GM21717 (cell line): ENCODE data around the gene RFX3.

Experiments
- ATAC-seq: cut with Tn5 transposase; IDR thresholded peaks from one replicate; pipeline ENCODE4 v1.9.1; 2021; ENCODE audit warnings: mild to moderate bottlenecking, moderate library complexity; ENCODE audit not compliant: unreplicated experiment

Gene RFX3

DNA sequence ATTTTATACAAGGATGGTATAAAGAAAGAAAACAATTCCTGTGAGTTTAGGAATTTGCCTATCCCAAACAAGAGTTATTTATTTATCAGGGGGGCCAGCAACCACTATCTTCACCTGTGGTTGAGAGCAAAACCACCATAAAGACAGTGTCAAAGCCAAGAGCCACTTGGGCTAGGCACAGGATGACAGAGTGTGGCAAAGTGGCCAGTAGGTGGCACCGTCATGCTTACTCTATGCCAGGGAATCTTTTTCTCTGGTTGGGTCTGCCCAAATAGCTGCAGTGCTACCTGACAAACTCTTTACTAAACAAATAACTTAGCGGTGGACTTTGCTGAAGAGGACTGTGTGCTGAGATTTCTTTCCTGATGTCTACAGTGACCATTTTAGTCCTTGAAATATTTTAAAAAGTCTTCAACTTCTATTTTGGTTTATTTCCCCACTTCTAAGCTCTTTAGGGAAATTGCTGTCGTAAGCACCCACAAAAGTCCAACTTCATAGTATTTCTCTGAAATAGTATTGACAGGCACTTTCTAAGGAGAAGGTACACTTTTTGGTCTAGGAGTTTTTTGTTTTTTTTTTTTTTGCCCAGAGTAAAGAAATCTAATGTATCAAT, 285.0 kb downstream of the RFX3 start:
- peak; percentile 92 for ATAC-seq

DNA sequence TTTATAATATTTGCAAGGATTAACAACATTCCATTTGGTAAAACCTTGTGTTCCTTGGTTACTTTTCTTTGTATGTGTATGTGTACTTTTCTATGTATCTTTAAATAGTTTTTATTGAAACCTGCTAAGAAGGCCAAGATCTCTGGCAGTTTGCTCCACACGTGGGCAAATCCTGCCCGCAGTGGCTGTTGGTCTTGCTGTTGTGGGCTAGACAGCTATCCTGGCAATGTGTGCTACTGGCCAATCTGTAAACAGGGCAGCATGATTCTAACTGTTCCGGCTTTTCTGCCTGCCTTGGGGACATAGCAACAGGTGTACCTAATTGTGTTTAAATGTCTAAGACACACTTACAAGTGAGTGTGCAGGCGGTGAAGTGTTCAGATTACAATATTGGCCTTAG, 286.6 kb downstream of the RFX3 start:
- ATAC-seq: no peak

DNA sequence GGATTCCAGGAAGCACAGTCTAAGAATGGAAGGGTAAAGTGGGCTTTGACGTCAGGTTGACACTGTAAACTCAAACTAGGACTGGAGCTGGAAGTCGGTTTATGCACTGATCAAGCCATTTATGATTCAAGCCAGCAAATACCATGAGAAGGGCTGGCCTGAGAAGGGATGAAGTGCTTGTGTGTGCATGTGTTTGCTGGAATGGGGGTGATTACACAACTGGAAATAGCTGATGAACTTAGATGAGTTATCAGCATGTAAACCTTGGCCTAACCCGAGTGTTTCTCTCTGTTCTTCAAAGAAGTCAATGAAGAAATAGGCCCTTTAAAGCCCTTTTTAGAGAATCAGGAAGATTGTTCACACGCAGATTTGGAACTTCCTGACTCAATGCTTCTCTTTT, 287.6 kb downstream of the RFX3 start:
- no peak for ATAC-seq

DNA sequence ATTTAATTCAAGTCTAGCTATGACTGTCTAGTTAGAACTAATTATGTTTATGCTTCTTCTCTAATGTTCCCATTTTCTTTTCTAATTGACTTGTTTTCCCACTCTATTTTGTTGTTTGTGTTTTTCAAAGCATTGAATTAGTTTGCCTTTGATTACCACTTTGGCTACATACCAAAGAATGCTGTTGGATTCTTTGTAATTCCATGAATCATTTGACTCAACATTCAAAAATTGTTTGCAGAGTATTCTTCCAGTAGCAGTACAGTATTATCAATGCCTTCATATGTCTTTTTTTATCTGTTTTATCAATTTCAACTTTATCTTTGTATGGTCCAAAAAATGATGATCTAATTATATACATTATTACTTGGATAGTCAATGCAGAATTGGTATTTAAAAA, 288.7 kb downstream of the RFX3 start:
- no peak for ATAC-seq

DNA sequence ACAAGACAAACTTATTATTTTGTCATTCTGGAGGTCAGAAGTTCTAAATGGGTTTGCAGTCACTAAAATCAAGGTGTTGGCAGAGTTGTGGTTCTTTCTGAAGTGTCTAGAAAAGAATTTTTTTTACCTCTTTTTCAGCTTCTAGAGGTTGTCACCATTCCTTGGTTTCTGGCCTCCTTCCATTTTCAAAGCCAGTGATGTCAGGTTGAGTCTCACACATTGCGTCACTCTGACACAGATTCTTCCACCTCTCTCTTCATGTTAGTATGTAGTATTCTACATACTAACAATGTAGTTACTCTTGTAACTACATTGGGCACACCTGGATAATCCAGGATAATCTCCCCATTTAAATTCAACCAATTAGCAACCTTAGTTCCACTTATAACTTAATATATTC, 290.3 kb downstream of the RFX3 start:
- no peak for ATAC-seq

DNA sequence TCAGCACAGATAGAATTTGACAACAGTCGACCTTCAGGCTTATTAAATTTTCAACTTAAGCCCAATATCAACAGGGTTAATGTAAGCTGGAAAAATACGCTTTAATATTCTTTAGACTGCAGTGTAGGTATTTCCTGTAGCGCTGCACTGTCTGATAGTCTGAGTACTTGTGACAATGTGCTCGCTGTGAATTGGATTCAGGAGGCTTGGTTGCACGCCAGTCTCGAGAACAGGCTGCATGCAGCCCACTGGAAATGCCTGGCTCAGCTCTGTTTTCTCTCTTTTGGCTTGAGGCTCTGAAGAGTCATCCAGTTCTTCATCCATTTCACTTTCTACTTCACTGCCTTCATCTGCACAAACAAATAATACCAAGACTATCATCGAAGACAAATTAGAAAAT, 300.9 kb downstream of the RFX3 start:
- ATAC-seq: no peak

DNA sequence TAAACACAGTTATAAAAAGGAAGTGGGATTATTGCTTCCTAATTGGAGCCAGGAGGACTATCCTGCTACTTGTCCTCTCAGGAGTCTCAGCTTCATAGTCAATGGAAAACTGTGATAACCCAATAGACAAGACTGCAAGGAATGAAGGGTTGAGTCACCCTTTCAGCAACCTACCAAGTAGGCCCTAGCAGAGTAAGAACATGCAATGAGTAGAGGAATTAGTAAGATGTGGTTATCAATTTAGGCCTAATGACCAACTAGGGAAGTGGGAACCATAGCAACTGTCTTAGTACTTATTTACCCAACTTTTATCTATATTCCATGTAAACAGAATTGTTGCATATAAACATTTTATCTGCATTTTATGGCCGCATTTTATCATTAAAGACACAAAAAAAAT, 310.1 kb downstream of the RFX3 start:
- ATAC-seq: no peak

DNA sequence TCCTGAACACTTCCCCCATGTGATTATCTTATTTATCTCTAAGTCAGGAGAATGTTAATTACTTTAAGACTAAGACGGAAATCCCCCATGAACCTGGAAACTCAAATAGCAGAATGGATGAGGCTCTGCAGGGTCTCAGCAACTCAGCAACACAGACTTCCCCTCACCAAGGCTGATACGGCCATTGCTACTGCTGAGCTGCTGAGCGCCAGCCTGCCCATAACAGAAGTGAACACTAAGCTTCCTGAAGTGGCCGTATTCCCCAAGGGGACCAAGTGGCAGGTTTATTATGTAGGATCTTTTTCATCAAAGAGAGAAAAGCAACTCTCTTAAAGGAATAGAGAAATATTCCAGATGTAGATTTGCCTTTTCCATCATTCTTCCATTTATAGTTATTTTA, 311.1 kb downstream of the RFX3 start:
- ATAC-seq: no peak

DNA sequence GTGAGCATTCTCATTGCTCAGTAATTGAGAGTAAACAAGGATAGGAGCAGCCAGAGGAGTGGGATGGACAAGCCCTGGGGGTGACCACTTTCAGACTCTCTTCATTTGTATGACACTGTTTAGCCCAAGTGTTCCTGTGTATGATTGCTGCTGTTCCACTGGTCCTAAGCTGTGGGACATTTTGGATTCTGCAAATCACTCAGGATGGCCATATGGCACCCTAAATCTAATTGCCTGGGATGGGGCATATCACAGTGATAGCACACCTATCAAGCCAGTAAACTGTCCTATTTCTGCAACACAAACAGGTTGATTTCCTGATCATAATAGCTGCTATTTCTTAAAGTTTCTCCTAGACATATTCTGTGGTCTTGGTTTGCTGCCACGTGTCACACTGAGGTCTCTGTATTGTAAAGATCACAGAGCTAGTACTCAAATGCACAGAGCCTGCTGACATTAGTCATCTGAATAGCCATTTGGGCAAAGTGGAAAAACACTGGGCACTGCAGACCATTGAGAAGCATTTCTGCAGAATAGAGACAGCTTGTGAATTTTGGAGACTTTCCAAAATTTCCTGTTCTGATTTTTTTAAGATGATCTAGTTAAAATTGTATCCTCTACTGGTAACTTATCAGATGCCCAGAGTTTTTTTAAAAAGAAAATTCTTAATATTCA, 320.2 kb downstream of the RFX3 start:
- ATAC-seq: no peak

DNA sequence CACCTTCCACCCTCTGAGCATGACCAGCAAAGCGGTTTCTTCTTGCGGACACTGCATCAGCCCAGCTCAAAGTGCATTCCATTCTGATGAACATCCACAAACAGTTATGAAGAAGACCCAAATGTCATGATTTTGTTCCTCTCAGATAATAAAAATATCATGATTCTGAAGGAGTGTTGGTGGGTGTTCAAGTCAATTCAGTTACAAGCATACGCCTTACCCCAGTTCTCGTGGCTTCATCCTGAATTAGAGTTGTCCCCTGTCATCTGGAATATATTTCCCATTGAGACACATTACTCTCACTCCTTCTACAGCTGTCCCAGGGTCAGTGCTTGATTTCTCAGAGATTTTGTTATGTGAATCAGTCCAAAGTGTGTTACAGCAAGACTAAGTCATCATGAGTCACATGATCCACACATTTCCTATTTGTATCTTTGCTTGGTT, 325.4 kb downstream of the RFX3 start:
- no peak for ATAC-seq

DNA sequence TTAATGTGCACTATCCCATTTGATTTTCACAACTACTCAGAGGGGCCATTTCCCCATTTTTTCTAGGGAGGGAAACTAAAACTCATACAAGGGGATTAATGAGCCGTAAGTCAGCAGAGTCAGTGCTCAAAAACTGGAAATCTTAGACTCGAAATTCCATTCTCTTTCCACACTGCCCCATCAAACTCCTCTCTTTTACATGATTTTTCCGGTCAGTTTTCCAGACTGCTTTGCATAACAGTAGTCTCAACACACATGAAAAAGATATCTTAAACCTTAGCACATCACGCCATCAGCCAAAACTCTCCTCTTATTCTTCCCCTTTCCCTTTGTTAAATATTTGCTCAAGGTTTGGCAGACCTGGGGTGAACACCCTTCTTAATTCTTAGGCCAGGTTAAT, 332.0 kb downstream of the RFX3 start:
- no peak for ATAC-seq

DNA sequence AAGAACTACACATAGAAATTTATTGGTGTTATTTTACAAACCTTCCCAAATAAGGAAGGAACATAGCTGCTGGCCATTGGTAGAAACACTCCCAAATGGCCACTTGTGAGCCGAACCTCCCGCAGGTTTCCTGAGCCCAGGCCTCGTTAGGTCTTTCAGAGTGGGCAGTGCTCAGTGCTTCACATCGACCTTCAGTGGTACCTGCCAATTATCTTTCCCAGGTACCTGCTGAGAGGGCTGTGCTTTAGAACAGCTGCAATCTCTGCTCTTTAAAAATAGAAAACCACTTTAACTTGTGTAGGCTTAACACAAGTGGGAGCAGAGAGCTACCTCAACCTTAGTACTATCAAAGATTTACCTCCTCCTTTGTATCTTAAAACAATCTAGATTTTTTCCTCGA, 334.1 kb downstream of the RFX3 start:
- no peak for ATAC-seq

DNA sequence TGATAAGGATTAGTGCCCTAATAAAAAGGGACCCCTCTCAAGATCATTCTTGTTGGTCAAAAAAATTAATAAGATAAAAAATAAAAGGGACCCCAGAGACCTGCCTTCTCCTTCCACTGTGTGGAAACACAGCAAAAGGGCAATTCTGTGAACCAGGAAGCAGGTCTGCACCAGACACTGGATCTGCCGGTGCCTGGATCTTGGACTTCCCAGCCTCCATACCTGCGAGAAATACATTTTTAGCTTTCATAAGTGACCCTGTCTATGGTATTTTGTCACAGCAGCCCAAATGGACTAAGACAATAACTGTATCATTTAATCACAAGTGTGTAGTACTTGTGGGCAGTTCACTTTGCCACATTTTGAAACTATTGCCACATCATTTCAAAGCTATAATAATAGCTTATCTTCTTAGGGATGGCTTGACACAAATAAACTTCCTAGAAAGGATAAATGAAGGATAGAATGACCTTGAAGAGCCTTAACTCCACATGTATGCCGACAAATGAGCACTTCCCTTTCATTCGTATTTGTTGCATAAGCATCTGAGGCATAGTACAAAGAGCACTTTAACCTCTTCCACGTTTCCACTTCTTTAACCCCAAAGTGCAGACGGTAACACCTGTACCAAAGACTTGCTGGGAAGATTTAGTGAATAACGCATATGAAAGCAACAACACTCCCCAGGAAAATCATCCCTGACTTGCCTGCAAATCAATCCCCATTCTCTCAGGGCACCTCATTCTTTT, 336.5 kb downstream of the RFX3 start:
- ATAC-seq: no peak

DNA sequence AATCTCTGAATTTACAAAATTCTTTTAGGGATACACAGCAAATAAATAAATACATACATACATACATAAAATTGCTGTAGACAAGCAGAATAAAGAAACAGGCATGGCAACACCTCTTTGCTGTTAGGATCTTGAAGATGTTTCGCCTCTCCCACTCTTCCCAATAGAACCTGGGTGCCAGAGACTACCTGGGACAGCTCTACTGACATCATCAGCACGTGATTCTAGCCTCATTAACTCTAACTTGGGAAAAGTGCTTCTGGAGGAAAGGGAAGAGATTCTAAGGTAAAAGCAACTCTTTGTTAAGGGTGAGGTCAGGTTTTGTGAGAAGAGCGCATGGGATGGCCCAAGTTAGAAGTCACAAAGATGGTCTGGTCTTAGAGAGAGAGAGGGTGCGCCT, 339.1 kb downstream of the RFX3 start:
- ATAC-seq: no peak

DNA sequence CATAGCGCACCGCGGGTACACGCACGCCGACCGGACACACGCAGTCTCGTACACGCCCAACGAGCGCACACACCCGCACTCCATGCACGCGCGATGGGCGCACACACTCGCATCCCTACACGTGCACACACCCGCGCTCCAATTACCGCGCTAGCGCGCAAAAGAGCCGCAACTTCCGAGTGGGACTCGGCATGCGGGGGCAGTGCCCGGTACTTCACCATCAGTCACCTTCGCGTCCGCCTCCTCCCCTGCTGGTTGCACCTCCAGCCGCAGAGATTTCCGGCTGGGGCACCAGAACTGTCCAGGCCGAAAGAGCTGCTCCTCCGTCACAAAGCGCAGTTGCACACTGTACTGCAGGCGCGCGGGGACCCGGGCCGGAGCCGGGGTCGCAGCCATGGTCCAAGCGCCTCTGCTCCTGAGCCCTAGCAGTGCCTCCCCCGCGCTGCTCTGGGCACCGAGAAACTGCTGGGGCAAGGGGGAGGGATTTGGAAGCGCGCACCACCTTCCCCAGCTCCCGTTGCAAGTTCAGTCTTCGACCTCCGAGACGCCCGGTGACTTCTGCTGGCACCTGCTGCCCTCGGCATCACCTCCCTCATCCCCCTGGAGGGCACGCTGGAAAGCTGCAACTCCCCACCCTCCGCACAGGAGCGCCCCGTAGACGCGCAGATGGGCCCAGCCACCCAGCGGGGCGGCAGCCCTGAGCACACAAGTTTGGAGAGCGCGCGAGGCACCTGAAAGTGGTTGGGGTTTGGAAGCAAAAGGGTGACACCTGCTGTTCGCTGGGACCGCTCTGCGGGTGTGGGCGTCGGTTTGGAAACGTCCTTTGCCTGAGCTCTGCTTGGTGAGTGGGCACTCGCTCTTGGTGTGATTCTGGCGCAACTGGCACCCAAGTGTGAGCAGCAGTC, 344.5 kb downstream of the RFX3 start:
- no peak for ATAC-seq

DNA sequence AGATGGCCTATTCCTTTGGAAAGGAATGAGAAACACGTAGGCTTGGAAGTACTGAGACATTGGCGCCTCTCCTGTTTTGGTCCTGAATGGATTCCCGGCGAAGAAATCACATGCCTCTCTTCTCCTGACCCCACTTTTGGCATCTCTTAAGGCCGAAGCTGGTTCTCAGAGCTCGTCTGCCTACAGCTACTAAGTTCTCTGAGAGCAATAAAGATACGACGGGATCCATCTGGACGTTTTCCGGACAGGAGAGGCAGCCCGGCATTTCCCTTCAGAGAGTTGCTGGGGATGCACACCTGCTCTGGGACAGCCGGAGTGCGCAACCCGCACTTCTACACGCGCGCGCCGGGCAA, 345.1 kb downstream of the RFX3 start:
- ATAC-seq: no peak

DNA sequence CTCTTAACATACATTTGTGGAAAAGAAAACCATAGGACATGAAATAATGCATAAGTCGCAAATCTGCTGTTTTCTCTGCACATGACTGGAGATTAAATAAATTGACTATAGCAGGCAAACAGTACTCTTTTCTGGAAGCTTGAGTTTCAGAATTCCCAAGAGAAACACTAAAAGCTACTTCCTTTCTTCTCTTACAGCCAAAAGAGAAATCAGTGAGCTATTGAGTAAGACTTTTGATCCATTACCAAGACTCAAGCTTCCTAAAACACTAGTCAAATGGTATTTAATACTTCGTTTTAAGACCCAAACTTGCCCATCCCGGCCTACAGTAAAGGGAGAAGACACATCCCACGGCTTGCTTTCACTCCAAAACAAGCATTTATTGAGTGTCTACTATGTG, 346.1 kb downstream of the RFX3 start:
- ATAC-seq: no peak

DNA sequence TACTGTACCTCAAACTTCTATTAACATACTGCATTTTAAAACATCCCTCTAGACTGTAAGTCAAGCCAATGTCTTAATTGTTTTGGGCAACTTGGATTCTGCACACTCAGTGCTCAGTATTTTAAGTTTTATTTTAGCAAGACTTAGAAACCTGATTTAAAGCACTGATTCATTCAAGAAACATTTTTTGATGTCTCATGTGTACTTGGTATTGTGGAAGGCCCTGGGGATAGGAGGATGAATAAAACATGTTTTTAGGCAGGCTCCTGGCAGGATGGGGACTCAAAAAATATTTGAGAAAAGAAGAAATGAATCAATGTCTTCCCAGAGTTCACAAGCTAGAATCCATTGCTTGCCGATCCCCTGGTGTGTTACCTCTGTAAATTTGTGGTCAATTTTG, 347.9 kb downstream of the RFX3 start:
- no peak for ATAC-seq

DNA sequence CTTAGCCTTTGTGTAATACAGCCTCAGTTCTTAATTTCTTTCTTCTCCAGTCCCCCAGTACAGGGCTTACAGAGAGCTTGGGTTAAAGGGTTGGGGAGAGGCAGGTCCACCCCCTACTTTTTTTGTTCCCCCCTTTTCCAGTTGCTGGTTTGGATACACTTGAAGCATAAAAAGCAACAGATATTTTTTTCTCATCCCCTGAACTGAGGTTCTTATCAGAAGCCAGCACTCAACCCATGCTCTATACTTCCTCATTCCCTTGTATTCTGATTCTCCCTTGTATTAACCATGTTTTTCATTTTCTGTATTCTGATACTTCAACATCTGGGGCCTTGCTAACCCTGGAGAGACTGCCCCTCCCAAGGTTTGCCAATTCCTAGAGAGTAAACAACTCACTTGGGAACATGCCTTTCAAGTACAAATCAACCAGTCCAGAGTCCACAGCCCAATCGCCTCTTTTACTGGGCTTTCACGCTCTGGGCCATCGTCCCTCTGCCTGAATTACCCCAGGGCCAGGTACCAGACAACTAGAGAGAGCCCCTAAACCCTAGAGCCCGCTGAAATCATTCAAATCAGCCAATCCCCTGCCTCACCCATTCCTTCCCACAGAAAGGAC, 348.5 kb downstream of the RFX3 start:
- ATAC-seq: no peak

DNA sequence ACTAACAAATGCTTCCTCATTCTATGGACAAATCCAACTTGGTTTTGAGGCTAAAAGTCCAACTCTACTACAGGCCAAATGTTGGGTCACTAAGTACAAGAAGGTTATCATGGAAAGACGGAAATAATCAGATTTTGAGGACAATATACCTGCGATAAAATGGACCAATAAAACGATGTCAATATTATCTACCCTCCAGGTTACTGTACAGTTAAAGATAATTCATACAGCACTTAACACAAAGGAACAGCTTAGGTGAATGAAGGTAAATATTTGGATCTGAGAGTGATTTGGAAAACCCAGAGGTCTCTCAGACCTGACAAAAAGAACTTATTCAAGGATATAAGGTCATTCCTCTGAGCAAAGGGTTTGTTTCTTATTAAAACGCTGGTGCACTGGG, 352.4 kb downstream of the RFX3 start:
- ATAC-seq: no peak

DNA sequence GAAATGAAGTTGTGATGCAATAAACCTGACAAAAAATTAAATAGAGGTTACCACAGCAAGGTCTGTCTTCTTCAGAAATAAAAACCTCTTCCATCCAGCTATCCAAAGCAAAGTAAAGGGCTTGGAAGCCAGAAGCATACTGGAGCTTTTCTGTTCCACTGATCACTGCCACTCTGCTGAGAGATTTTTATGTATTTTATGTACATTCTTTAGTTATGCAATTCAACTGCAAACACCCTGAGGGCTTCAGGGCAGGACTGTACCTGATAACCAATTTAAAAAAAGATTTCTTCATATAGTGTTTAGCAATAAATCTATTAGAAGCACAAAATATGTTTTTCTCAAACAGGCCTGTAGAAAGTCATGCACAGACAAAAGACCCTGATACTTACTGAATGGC, 355.0 kb downstream of the RFX3 start:
- no peak for ATAC-seq
